Breast epithelium (tissue), 4 donors: ENCODE data around the gene DHX16. TPM values are rescaled to one million over a fixed set of nuclear protein-coding genes. Genes with fewer than 3 reads are reported as not detected.

Experiments
- DNase-seq, 2 donors: peaks; one replicate each; pipeline ENCODE4 v3.0.0-alpha.2; 2019; ENCODE audit warnings: low spot score in 2 of 2
- H3K27ac ChIP-seq, 2 donors: fragments of 200-600 bp; sonication (generic) in 1 of 2; one replicate each; pipeline ENCODE4 v1.5.1; 2016 to 2019; ENCODE audit warnings: mild to moderate bottlenecking in 1 of 2
- H3K27me3 ChIP-seq, 2 donors: fragments of 200-600 bp; sonication (generic) in 1 of 2; one replicate each; pipeline versions ENCODE4 v1.5.1 to v1.6.0; 2017 to 2019; ENCODE audit warnings: control low read depth in 1 of 2, mild to moderate bottlenecking in 1 of 2
- H3K36me3 ChIP-seq: fragments of 200-600 bp; one replicate; pipeline ENCODE4 v1.5.1; 2019
- H3K4me1 ChIP-seq, 2 donors: fragments of 200-600 bp; sonication (generic); one replicate each; pipeline ENCODE4 v1.5.1; 2016 to 2019; ENCODE audit warnings: control low read depth in 1 of 2
- H3K4me3 ChIP-seq, 3 donors: fragments of 200-600 bp; sonication (generic); 1 replicate in 2 of 3; 2 replicates in 1 of 3; pipeline ENCODE4 v1.5.1; 2016 to 2019; ENCODE audit warnings: mild to moderate bottlenecking in 3 of 3, moderate library complexity in 2 of 3
- H3K9me3 ChIP-seq, 2 donors: fragments of 200-600 bp; sonication (generic) in 1 of 2; one replicate each; pipeline ENCODE4 v1.5.1; 2016 to 2019; ENCODE audit warnings: control low read depth in 1 of 2
- CTCF ChIP-seq, 3 donors: fragments of 450-650 bp; IDR thresholded peaks; one replicate each; pipeline ENCODE4 v1.5.1; 2016 to 2017; ENCODE audit warnings: antibody characterized with exemption in 3 of 3, mild to moderate bottlenecking in 3 of 3, moderate library complexity in 3 of 3
- POLR2A ChIP-seq: fragments of 450-650 bp; IDR thresholded peaks from one replicate; pipeline ENCODE4 v1.6.1; 2016; ENCODE audit warnings: antibody characterized with exemption, mild to moderate bottlenecking, moderate library complexity
- POLR2AphosphoS5 ChIP-seq, 3 donors: sonication (generic); formaldehyde crosslinking; IDR thresholded peaks; one replicate each; pipeline ENCODE4 v1.6.1; 2017; ENCODE audit warnings: antibody characterized with exemption in 3 of 3
- intact Hi-C: fragments of 100-400 bp; cut with DNase I; formaldehyde crosslinking; loops from one replicate; pipeline ENCODE4 v1.15.1; 2023; ENCODE audit warnings: low total_unique reads
- total RNA-seq, 3 donors: library from RNA; depleted of rRNA; stranded (reverse); fragments of >200 nt; gene quantifications; one replicate each; pipeline ENCODE4 v1.1.0, GENCODE V29; 2016

Gene DHX16
- total RNA-seq, 3 donors from 2014 or later, result 23.5 to 35.3 (median 26.2) TPM

- H3K9me3 ChIP-seq, result no peaks in the 10 kb centered on the region
- intact Hi-C loops, result no loop called here
- no peak for DNase-seq
- H3K4me1 ChIP-seq, result peaks cover 5 to 18% of the 10 kb centered on the region in 2 donors
- H3K36me3 ChIP-seq, result no peaks in the 10 kb centered on the region
- no peak for TF ChIP-seq POLR2A
- no peak for TF ChIP-seq CTCF (IDR thresholded peaks at IDR 0.05)
- TF ChIP-seq POLR2AphosphoS5 (IDR thresholded peaks at IDR 0.05), result no peak
- H3K27ac ChIP-seq, result peak overlapping the region; percentile 96 to 97
- no peaks in the 10 kb centered on the region for H3K27me3 ChIP-seq
- no peak overlapping the region for H3K4me3 ChIP-seq
Observed at GRCh38 chr6:30689022-30689865, 16.4 kb upstream of the DHX16 start.

- Histone ChIP-seq H3K27me3 (no peaks in the 10 kb centered on the region), H3K4me1 (peaks cover 6 to 18% of the 10 kb centered on the region in 2 donors), H3K36me3 (no peaks in the 10 kb centered on the region), H3K27ac (peak overlapping the region; percentile 96 to 97), H3K9me3 (no peaks in the 10 kb centered on the region), H3K4me3 (peak overlapping the region; percentile 76 to 82 (median 82))
- intact Hi-C loops, result no loop called here
- DNase-seq, result no peak
- TF ChIP-seq CTCF (IDR thresholded peaks at IDR 0.05), result no peak
- TF ChIP-seq POLR2AphosphoS5 (IDR thresholded peaks at IDR 0.05), result no peak
- TF ChIP-seq POLR2A, result no peak
Observed at GRCh38 chr6:30688569-30688968, 15.8 kb upstream of the DHX16 start.

GRCh38 chr6:30687659-30688431, 15.0 kb upstream of the DHX16 start:
- Histone ChIP-seq H3K9me3 (no peaks in the 10 kb centered on the region), H3K36me3 (no peaks in the 10 kb centered on the region), H3K27me3 (no peaks in the 10 kb centered on the region), H3K27ac (peak overlapping the region; percentile 96 to 97), H3K4me3 (peak overlapping the region; percentile 76 to 82 (median 82)), H3K4me1 (peaks cover 10 to 18% of the 10 kb centered on the region in 2 donors)
- intact Hi-C loops, result no loop called here
- DNase-seq, result no peak
- no peak for TF ChIP-seq POLR2AphosphoS5 (IDR thresholded peaks at IDR 0.05)
- TF ChIP-seq POLR2A, result no peak
- TF ChIP-seq CTCF (IDR thresholded peaks at IDR 0.05), result no peak

- intact Hi-C loops, result no loop called here
- peaks cover 16 to 24% of the 10 kb centered on the region in 2 donors for H3K4me1 ChIP-seq
Observed at GRCh38 chr6:30686908-30687658, 14.3 kb upstream of the DHX16 start.

More at GRCh38 chr6:30686908-30687658, 14.3 kb upstream of the DHX16 start:
- H3K4me3 ChIP-seq, result peak overlapping the region; percentile 76 to 82 (median 82)
- no peaks in the 10 kb centered on the region for H3K36me3 ChIP-seq
- peak; percentile 86 for DNase-seq
- peak overlapping the region; percentile 96 to 97 for H3K27ac ChIP-seq
- no peaks in the 10 kb centered on the region for H3K9me3 ChIP-seq
- H3K27me3 ChIP-seq, result no peaks in the 10 kb centered on the region
- TF ChIP-seq CTCF (IDR thresholded peaks at IDR 0.05) (no peak), POLR2AphosphoS5 (IDR thresholded peaks at IDR 0.05) (peak; percentile 80 to 95 (median 91))
